GM21423 (cell line): Measurements from ENCODE around the gene TFR2.
A peak's percentile ranks its signal among the peaks of the same experiment; 100 is the strongest.

Experiments
- ATAC-seq: cut with Tn5 transposase; IDR thresholded peaks from one replicate; pipeline ENCODE4 v1.9.1; 2021; ENCODE audit warnings: mild to moderate bottlenecking, moderate library complexity; ENCODE audit not compliant: unreplicated experiment

TFR2 gene

DNA sequence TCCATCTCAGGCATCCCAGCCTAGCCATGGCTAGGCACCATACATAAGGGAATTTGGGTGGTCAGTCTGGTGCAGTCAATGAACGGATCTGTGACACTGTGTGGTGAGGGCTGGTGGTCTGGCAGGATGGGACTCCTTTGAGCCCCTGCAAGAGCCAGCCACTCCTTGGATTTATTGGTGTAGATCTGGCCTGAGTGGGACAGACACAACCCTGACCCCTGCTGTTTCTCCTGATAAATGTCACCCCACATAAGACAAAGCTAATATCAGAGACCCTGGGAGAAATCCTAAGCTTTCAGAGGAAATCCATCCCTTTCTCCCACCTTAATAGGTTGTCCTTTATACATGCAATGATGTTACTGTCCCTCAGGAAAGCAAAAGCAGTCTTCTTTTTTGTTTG, 52.9 kb downstream of the TFR2 start:
- ATAC-seq, result no peak

- ATAC-seq, result peak; percentile 77
Observed at GRCh38 chr7:100586266-100587025, 54.9 kb downstream of the TFR2 start, which contains the start of gene FBXO24. FBXO24 (plus strand) TSS chr7:100586328; CDS start chr7:100586626, 298 bp downstream.

GRCh38 chr7:100585511-100586265, 55.7 kb downstream of the TFR2 start, which contains the start of gene LRCH4:
LRCH4 (minus strand) TSS chr7:100586129; CDS start chr7:100586100, 29 bp downstream.
- ATAC-seq, result peak; percentile 29

DNA sequence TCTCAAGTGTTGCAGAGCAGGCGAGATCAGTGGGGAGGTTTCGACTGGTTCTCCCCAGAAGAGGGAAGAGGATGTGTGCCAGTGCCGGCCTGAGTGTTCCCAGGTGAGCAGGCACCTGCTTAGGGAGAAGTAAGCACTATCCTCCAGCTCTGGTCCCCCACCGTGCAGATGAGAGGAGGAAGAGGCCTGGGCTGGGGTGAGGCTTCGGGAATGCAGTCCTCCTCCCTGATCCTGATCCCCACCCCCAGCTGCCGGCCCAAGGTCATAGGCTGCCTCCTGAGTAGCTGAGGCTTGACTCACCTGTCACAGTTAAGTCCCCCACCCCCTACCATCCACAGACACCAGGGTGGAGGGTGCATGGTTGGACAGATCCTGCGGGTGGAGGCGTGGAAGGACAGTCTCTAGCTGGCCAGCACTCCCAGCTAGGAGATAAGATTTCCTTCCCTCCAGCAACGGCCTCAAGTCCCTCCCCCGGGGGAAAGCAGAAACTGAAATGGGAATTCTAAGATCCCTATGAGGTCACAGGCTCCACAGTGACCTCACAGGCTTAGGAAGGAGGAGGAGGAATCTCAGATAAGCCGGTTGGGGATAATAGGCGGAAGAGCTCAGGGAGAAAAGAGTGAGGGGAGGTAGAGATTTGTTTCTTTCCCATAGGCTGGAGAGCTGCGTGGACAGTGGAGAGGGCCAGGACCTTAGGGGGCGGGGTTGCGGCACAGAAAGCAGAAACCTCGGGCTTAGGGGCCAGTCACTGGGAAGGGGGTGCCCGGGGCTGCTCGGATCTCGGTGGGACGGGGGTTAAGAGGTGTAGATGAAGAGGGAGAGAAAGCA, 56.5 kb downstream of the TFR2 start:
- no peak for ATAC-seq

DNA sequence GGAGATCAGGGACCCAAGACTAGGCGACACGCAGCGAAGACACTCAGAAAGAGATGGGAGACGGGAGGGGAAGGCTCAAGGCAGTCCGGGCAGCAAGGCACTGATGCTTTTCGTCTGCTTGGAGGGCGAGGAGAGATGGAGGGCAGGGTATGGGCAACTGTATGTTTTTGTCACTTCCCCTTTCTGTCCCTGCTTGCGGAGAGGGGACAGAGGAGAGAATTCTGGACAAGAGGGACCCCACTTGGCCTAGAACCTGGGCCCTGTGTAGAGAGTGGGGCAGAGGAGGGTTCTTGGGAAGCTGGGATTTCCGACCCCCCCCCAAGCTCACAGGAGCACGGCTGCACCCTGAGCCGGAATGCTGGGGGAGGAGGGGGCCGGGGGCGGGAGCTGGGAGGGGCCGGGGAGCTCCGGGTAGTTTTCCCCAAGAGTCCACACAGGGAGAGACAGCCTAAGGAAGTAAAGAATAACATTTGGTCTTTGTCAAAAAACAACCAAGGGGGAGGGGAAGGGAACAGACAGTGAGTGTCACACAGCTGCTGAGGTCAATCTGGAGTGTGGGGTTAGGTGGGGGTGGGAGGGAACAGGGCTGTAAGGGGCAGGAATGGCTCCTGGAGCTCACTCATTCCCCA, 57.2 kb downstream of the TFR2 start:
- ATAC-seq, result no peak

DNA sequence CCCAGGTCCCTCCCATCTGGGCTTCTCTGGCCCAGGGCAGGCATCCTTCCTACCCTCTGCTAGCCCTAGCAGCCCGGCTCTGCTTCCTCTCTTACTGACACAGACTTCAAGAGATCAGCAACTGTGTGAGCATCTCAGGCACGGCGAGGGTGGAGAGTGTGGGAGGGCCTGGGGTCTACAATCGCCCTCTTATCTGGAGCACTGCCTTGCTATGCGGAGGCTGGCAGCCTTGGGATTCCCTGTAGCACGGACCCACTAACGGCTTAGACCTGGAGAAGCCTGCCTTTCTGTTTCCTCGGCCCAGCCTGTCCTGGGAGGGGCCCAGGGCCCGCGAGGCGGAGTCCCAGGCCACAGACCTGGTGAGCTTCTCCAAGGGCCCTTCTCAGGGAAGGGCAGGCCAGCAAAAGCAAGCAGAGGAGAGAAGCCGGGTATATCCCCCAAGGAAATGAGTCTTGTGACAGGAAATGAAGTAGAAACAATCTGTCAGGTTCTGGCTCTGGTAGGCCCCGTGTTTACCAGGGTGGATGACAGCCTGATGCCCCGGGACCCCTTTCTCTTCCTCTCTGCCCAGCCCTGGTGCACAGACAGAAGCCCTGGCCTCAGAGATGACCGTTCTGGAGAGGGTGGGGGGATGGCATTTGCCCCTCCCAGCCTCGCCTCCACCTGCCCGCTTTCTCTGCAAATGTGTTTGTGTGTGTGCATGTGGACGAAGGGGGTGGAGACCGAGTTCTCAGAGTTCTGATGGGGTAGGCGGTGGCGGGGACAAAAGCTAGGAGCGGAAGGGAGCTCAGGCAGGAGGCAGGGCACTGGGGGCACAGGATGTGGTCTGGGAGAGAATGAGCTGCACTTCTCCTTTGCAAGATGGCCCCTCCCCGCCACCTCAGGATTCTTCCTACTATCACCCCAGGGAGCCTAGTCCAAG, 58.0 kb downstream of the TFR2 start:
- ATAC-seq, result no peak

GRCh38 chr7:100582650-100583049, 58.7 kb downstream of the TFR2 start:
- ATAC-seq, result no peak

DNA sequence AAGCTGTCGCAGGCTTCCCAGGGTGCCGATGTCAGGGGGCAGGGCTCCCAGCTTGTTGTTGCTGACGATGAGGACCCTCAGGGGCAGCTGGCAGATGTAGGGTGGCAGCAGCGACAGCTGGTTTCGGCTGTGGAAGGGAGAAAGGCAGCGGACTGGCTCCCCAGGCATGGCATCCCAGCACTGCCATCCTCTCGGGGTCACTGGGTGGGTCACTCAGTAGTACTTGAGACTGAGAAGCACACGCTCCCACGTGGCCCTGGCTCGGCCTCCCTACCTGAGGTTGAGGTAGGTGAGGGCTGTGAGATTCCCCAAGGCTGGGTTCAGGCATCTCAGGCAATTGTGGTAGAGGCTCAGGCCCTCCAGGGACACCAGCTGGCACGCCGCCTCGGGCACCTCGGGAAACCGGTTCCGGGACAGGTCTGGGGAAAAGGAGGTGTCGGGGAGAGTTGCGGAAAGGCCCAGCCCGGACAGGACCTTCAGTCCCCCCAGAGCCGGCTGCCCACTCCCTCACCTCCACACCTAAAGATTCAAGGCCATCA, 59.2 kb downstream of the TFR2 start:
- no peak for ATAC-seq

DNA sequence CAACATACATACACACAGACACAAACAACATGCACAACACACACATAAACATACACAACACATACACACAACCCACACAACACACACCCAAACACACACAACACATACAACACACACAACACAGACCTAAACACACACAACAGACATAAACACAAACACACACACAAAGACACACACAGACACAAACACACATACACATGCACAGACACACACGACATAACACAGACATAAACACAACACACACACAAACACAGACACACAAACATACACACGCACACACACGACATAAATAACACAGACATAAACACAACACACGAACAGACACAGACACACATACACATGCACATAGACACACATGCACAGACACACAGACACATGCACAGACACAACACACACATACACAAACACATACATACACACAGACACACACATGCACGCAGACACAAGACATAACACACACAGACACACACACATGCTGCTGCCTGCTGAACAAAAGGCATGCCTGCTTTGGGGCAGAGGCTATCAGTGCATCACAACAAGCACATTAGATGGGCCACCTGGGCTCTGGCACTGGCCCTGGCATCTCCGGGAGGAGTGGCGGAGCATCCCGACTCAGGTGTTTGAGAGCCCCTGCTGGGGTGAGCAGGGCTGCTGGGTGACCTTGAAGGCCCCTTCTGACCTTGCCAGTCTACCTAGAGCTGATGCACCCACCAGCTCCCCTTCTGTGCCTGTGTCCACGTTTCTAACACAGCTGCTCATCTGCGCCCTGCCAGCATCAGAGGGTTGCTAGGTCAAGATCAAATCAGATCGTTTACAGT, 60.7 kb downstream of the TFR2 start:
- ATAC-seq, result no peak

DNA sequence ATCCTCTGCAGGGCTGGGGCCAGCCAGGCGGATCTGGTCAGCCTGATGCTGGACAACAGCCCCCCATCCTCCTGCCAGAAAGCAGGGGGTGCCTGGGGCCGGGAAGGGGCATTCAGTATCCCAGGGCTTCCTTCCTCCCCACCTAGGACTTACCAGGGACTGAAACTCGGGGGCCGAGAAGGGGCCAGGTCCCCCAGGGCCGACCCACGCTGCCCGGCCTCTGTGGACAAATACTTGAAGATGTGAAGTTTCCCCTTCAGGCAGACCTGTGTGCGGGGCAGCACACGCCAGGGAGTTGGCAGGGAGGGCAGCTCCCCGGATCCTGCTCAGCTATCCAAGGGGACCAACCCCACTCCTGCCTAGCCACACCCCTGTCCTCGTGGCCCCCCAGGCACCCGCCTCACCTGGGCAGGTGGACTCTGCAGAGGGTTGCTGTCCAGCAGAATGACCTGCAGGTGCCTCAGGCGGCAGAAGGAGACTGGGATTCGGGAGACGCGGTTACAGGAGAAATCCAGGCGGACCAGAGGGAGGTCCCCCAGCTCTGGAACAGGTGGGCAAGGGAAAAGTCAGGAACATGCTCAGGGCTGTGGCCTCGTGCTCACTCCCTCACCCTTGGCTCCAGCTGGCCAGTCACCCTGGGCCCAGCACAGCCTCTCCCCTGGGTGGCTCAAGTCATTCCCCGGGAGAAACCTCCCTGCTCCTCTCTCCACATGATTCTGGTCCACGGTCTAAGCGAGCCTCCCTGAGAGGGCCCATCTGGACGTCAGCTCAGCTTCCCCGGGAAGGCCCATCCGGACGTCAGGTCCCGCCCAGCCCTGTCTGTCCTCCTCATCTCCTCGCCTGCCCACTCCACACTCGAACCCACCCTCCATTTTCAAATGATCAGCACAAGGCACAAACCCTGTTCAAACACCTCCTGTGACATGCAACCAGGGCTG, 62.8 kb downstream of the TFR2 start:
- no peak for ATAC-seq

DNA sequence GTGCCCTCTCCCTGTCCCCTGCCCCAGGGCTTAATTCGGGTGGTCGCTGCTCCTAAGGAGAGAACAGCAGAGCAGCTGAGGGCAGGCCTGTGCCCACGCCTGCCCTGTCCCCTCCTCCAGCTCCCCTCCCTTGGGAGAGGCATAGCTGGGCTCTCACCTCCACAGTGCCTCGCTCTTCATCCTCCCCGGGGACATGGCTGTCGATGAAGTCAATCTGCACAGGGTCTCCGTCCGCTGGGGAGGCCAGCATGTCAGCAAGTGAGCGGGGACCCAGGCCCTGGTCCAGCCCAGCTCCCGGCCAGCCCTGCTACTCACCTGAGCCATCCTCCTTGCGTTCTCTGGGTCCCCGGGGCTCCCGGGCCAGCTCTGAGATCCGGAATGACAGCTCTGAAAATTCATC, 63.8 kb downstream of the TFR2 start:
- ATAC-seq, result no peak

- no peak for ATAC-seq
Observed at GRCh38 chr7:100577103-100577502, 64.2 kb downstream of the TFR2 start.

- ATAC-seq, result no peak
Observed at GRCh38 chr7:100576384-100576993, 64.9 kb downstream of the TFR2 start.

DNA sequence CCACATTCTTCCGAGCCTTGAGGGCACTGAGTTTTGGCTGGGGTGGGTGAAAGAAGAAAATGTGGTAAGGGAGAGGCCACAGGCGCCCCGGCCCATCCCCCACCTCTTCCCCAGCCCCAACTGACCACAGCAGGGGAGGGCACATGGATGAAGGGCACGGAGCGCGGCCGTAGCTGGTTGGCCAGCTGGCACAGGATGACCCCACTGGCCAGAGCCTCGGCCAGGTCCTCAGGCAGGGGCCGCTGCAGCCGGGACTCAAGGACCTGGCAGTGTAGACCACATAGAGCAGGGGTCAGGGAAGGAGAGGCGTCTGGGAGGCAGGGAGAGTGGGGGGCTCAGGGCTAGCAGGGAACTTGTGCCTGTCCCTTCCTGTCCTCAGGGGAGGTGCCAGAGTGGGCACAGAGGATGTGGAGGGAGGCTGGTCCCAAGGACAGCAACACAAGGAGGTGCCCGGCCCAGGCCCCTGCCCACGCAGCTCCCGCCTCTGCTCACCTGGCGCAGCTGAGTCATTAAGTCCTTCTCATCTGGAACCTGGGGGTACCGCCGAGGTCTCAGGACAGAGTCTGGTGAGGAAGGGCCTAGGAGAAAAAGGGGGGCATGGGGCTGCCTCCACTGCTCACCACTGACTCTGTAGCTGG, 65.5 kb downstream of the TFR2 start:
- ATAC-seq, result no peak

DNA sequence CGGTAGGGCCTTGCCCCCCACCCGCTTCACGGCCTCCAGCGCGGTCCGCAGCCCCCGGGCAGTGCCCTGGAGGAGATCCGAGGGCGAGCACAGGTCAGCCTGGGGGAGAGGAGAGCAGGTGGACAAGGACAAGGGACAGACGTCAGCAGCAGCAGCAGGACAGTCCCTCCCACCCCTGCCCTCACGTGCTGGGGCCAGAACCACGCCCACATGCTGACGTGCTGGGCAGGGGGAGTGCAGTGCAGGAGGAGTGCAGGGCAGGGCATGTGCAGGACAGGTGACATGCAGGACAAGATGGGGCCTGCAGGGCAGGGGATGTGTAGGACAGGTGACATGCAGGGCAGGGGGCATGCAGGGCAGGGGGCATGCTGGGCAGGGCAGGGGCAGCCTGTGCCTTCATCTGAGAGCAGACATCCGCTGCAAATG, 66.1 kb downstream of the TFR2 start:
- ATAC-seq, result no peak

GRCh38 chr7:100574362-100575205, 66.8 kb downstream of the TFR2 start:
- no peak for ATAC-seq
